CD4-positive, alpha-beta T cell (primary cell): ENCODE results near the gene KRTAP5-3. TPM values are rescaled to one million over a fixed set of nuclear protein-coding genes. Genes with fewer than 3 reads are reported as not detected.
A peak's percentile ranks its signal among the peaks of the same experiment; 100 is the strongest.

Experiments used
- ATAC-seq: fragments of 200-7000 bp; cut with Tn5 transposase; one replicate; pipeline ENCODE4 v1.10.0; 2022; ENCODE audit warnings: mild to moderate bottlenecking; ENCODE audit not compliant: poor library complexity
- CTCF ChIA-PET: fragments of 350-600 bp; sonication (Branson Sonifier 250); formaldehyde crosslinking; loops from one replicate; lab custom pipeline; 2021; ENCODE audit warnings: antibody characterized with exemption, inconsistent platforms; lab: Charles Lee
- POLR2A ChIA-PET: fragments of 350-600 bp; sonication (Branson Sonifier 250); formaldehyde crosslinking; loops from one replicate; lab custom pipeline; 2021; ENCODE audit warnings: antibody characterized with exemption, inconsistent platforms; lab: Charles Lee
- DNase-seq, 14 experiments: peaks; one replicate each; pipeline ENCODE4 v3.0.0-alpha.2; 2013 to 2020; ENCODE audit warnings: mixed read lengths in 2 of 14
- H3K27ac ChIP-seq, 2 donors: one replicate each; pipeline versions ENCODE4 v1.5.1 to v1.7.0; 2013; ENCODE audit warnings: low read length in 2 of 2, low read depth in 1 of 2, mild to moderate bottlenecking in 1 of 2
- H3K27me3 ChIP-seq, 2 experiments: 1 replicate in 1 of 2; 2 replicates in 1 of 2; pipeline versions ENCODE4 v1.6.1 to v1.7.0; 2013; ENCODE audit warnings: low read length in 2 of 2, control low read depth in 1 of 2, mild to moderate bottlenecking in 1 of 2, moderate library complexity in 1 of 2; ENCODE audit not compliant: insufficient read depth in 2 of 2, control insufficient read depth in 1 of 2
- H3K36me3 ChIP-seq: one replicate; pipeline ENCODE4 v1.6.1; 2013; ENCODE audit warnings: low read length, control low read depth; ENCODE audit not compliant: insufficient read depth
- H3K4me1 ChIP-seq: one replicate; pipeline ENCODE4 v1.6.1; 2013; ENCODE audit warnings: low read length, control low read depth; ENCODE audit not compliant: insufficient read depth
- H3K4me3 ChIP-seq: one replicate; pipeline ENCODE4 v1.5.1; 2013; ENCODE audit warnings: mild to moderate bottlenecking, low read length, moderate library complexity
- H3K9me3 ChIP-seq, 2 experiments: 1 replicate in 1 of 2; 2 replicates in 1 of 2; pipeline versions ENCODE4 v1.6.1 to v1.7.0; 2013; ENCODE audit warnings: low read length in 2 of 2, mild to moderate bottlenecking in 2 of 2, control low read depth in 1 of 2, moderate library complexity in 1 of 2; ENCODE audit not compliant: control insufficient read depth in 1 of 2, insufficient read depth in 1 of 2
- H3K27ac Mint-ChIP-seq: one replicate; pipeline ENCODE4 v1.8.0; 2020; ENCODE audit warnings: mixed read lengths
- H3K27me3 Mint-ChIP-seq: one replicate; pipeline ENCODE4 v1.8.0; 2021; ENCODE audit warnings: mixed read lengths
- H3K36me3 Mint-ChIP-seq: one replicate; pipeline ENCODE4 v1.8.0; 2021; ENCODE audit warnings: low read depth, mixed read lengths
- H3K4me1 Mint-ChIP-seq: one replicate; pipeline ENCODE4 v1.8.0; 2021; ENCODE audit warnings: low read depth, mixed read lengths
- H3K4me3 Mint-ChIP-seq: one replicate; pipeline ENCODE4 v1.8.0; 2020; ENCODE audit warnings: mild to moderate bottlenecking, mixed read lengths
- H3K9me3 Mint-ChIP-seq: one replicate; pipeline ENCODE4 v1.8.0; 2020; ENCODE audit warnings: mixed read lengths
- intact Hi-C, 2 experiments: fragments of 100-400 bp; cut with DNase I in 1 of 2; cut with micrococcal nuclease in 1 of 2; formaldehyde crosslinking; loops; one replicate each; pipeline versions ENCODE4 v1.15.1 to v1.9.0; 2023 to 2025; cut with DNase I, micrococcal nuclease
- total RNA-seq, 174 experiments: library from RNA in 2 of 174; stranded (reverse) in 2 of 174; gene quantifications; one replicate each; pipeline ENCODE4 v1.2.3 and lab custom pipeline; 2021 to 2026
- TF ChIP-seq, protein P1 (sequence below): fragments of 200-600 bp; IDR thresholded peaks from one replicate; pipeline ENCODE4 v1.8.0; 2022; ENCODE audit warnings: antibody characterized with exemption, mild to moderate bottlenecking

KRTAP5-3 gene
- total RNA-seq, 2 experiments from 2014 or later: not detected

DNA sequence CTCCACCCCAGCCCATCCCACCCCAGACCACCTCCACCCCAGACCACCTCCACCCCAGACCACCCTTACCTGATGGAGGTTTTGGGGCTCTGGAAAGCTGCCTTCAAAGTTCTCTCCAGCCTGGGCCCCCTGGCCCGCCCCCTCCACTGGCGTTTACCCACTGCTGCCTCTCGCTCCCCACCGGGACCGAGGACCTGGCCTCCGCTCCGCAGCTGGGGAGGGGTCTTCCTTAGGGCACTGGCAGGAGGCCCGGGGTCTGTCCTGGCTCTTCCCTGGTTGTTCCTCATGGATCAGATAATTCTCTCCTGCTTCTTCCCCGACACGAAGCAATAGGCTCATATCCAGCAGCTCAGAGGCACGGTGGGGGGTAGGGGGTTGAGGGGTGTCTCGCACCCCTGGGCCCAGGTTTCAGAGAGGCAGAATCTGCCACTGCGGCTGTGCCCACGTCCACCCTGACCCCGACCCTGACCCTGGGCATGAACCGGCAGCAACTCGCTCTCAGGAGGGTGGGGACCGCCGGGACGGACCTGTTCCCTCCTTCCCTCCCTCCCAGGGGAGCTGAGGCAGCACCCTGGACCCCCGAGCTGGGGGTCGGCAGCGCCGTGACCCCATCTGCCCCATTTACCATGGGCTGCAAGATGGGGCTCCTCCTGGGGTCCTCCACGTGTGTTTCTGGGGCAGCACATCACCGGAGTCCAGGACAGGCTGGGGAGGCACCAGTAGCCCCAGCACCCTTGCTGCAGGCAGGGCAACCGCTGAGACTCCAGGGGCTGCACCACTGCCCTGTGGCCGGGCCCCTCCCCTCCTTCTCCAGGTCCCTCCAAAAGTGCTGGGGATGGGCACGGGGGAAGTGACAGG is 34.3 kb upstream of the KRTAP5-3 start:
- H3K4me3 Mint-ChIP-seq: no peak overlapping the region

DNA sequence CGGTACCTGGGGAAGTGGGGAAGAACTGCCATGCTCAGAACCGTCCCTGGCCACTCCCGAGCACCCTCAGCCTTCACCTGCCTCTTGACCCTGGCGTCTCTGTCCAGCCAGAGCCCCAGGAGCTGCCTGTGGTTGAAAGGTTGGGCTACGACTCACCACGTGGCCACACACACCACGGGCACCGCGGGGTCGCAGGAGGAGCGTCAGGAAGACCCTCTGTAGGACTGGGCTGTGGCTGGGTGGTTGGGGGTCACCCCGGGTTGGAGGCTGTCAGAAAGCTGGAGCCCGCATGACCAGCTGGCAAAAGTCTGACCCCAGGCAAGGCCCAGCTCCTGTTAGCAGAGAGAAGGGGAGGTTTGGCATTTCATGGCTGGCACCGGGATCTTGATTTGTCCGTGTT is 32.8 kb upstream of the KRTAP5-3 start:
- intact Hi-C loops: no loop called here

More for the DNA sequence above, 34.3 kb upstream of the KRTAP5-3 start:
- Histone ChIP-seq H3K27me3 (peaks cover 0 to 5% of the 10 kb centered on the region in 2 experiments), H3K4me3 (no peak overlapping the region), H3K27ac (no peak overlapping the region), H3K36me3 (no peaks in the 10 kb centered on the region), H3K9me3 (peaks cover 0 to 6% of the 10 kb centered on the region in 2 experiments), H3K4me1 (peaks cover 6% of the 10 kb centered on the region)
- intact Hi-C loops: no loop called here
- Mint-ChIP-seq H3K27ac (no peak overlapping the region), H3K9me3 (no peaks in the 10 kb centered on the region), H3K27me3 (peaks cover 23% of the 10 kb centered on the region), H3K36me3 (no peaks in the 10 kb centered on the region), H3K4me1 (no peaks in the 10 kb centered on the region)
- ChIA-PET POLR2A (no interaction called here), CTCF (no interaction called here)
- ATAC-seq: no peak
- TF ChIP-seq, protein P1, sequence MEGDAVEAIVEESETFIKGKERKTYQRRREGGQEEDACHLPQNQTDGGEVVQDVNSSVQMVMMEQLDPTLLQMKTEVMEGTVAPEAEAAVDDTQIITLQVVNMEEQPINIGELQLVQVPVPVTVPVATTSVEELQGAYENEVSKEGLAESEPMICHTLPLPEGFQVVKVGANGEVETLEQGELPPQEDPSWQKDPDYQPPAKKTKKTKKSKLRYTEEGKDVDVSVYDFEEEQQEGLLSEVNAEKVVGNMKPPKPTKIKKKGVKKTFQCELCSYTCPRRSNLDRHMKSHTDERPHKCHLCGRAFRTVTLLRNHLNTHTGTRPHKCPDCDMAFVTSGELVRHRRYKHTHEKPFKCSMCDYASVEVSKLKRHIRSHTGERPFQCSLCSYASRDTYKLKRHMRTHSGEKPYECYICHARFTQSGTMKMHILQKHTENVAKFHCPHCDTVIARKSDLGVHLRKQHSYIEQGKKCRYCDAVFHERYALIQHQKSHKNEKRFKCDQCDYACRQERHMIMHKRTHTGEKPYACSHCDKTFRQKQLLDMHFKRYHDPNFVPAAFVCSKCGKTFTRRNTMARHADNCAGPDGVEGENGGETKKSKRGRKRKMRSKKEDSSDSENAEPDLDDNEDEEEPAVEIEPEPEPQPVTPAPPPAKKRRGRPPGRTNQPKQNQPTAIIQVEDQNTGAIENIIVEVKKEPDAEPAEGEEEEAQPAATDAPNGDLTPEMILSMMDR: no peak
- DNase-seq: no peak

DNA sequence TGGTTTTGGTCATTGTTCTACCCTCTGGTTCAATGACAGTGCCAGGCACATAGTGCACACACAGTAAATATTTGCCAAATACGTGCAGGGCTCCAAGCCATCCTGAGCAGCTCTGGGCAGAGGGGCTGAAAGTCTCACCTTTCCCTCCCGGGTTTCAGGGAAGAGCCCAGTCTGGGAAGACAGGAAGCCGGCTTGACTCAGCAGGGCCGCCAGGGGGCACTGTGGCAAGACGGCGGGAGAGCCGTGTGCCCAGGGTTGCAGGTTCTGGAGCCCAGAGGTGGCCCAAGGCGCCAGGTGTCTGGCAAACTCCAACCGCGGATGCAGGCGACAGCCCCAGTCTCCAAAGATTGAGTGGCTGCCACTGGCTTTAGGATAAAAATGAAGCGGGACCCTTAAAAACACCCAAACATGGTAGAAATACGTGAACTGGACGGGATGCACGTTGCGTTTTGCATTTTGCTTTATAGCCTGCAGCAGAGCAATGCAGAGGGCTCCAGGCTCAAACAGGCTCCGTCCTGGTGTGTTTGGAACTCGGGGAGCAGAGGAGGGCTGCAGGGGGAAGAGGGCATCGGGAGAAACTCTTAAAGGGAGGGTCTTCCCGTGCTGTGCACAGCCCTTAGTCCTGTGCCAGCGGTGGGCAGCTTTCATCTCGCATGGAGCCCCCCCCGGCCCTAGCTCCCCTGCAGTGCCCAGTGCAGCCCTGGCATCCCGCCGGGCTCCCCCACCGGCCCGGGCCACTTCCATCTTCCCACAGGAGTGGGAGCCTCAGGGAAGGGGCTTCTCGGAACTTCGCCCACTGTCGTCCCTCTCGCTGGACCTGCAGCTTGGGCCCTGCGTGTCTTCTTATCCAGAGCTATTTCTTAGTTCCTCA is 32.0 kb upstream of the KRTAP5-3 start:
- no peaks in the 10 kb centered on the region for H3K36me3 Mint-ChIP-seq
- no peak overlapping the region for H3K4me3 Mint-ChIP-seq
- H3K27me3 Mint-ChIP-seq: peaks cover 26% of the 10 kb centered on the region
- ChIA-PET POLR2A (no interaction called here), CTCF (interaction anchor here (0.7 to 2.8 kb wide), 5 partner anchors 12 to 511 kb away, joined by 3 to 7 read pairs (median 3); no protein-coding TSS in a partner anchor)
- no peak for ATAC-seq
- TF ChIP-seq, protein P1: peak; percentile 84
- H3K27ac Mint-ChIP-seq: no peak overlapping the region
- intact Hi-C loops: no loop called here
- H3K9me3 Mint-ChIP-seq: no peaks in the 10 kb centered on the region
- no peak overlapping the region for H3K27ac ChIP-seq
- no peak overlapping the region for H3K4me3 ChIP-seq
- H3K27me3 ChIP-seq: peaks cover 0 to 5% of the 10 kb centered on the region in 2 experiments
- H3K9me3 ChIP-seq: peaks cover 0 to 6% of the 10 kb centered on the region in 2 experiments
- H3K4me1 ChIP-seq: peaks cover 6% of the 10 kb centered on the region
- H3K36me3 ChIP-seq: no peaks in the 10 kb centered on the region
- peak in 8 of 14 experiments; percentile 12 to 66 (median 20) for DNase-seq
- no peaks in the 10 kb centered on the region for H3K4me1 Mint-ChIP-seq

More for the DNA sequence above, 32.8 kb upstream of the KRTAP5-3 start:
- no peaks in the 10 kb centered on the region for H3K36me3 ChIP-seq
- Mint-ChIP-seq H3K27me3 (peaks cover 18% of the 10 kb centered on the region), H3K4me3 (no peak overlapping the region), H3K9me3 (no peaks in the 10 kb centered on the region), H3K36me3 (no peaks in the 10 kb centered on the region), H3K4me1 (no peaks in the 10 kb centered on the region), H3K27ac (no peak overlapping the region)
- TF ChIP-seq, protein P1: no peak
- no peak overlapping the region for H3K4me3 ChIP-seq
- H3K9me3 ChIP-seq: peaks cover 0 to 6% of the 10 kb centered on the region in 2 experiments
- peaks cover 0 to 5% of the 10 kb centered on the region in 2 experiments for H3K27me3 ChIP-seq
- POLR2A ChIA-PET: no interaction called here
- H3K27ac ChIP-seq: no peak overlapping the region
- DNase-seq: no peak
- CTCF ChIA-PET: interaction anchor here (1.3 kb wide), 1 partner anchor 510 kb away, joined by 3 read pairs; no protein-coding TSS in a partner anchor
- ATAC-seq: no peak
- H3K4me1 ChIP-seq: peaks cover 6% of the 10 kb centered on the region
